Activated T-cell treated with anti-CD3 and anti-CD28 coated beads, Interleukin-2, amount 50 U/mL, for 4 hours (primary cell): ENCODE results near the gene DKKL1. TPM values are rescaled to one million over a fixed set of nuclear protein-coding genes. Genes with fewer than 3 reads are reported as not detected.
A peak's percentile ranks its signal among the peaks of the same experiment; 100 is the strongest.
"Not testable (repeated sequence)": the region's sequence is repeated elsewhere in the genome, so short reads cannot be mapped to it uniquely, and the experiment has no call there.

ENCODE experiments used
- ATAC-seq, 2 donors: fragments of 200-7000 bp; cut with Tn5 transposase; one replicate each; pipeline ENCODE4 v1.10.0; 2021
- DNase-seq: peaks from one replicate; pipeline ENCODE4 v3.0.0-alpha.2; 2020
- H3K27me3 Mint-ChIP-seq: one replicate; pipeline ENCODE4 v1.8.0; 2021; ENCODE audit warnings: low read depth, mixed read lengths
- H3K36me3 Mint-ChIP-seq: one replicate; pipeline ENCODE4 v1.8.0; 2022; ENCODE audit warnings: mixed read lengths; ENCODE audit not compliant: insufficient read depth
- H3K4me1 Mint-ChIP-seq: one replicate; pipeline ENCODE4 v1.8.0; 2021; ENCODE audit warnings: low read depth, mixed read lengths
- H3K4me3 Mint-ChIP-seq: one replicate; pipeline ENCODE4 v1.8.0; 2021; ENCODE audit warnings: mild to moderate bottlenecking, moderate library complexity, mixed read lengths
- H3K9me3 Mint-ChIP-seq: one replicate; pipeline ENCODE4 v1.8.0; 2021; ENCODE audit warnings: mixed read lengths
- total RNA-seq, 3 donors: library from RNA; stranded (reverse); gene quantifications; one replicate each; pipeline ENCODE4 v1.2.1, GENCODE V29; 2021

The DKKL1 gene
- not detected for total RNA-seq

- H3K9me3 Mint-ChIP-seq: no peaks in the 10 kb centered on the region
- DNase-seq (peak; percentile 51), ATAC-seq (peak; percentile 76 to 81)
- H3K4me1 Mint-ChIP-seq: peaks cover 14% of the 10 kb centered on the region
- H3K27me3 Mint-ChIP-seq: peaks cover 19% of the 10 kb centered on the region
- no peaks in the 10 kb centered on the region for H3K36me3 Mint-ChIP-seq
- no peak within 1 kb of the TSS for H3K4me3 Mint-ChIP-seq
These were observed at the start of gene DKKL1 for GRCh38 chr19:49363268-49364082. TSS of gene DKKL1 (plus strand) at chr19:49363877. CDS start at chr19:49363999, 122 bp downstream.

GRCh38 chr19:49315111-49315510 is 48.6 kb upstream of the DKKL1 start:
- ATAC-seq (no peak), DNase-seq (no peak)
- Mint-ChIP-seq H3K4me3 (no peak overlapping the region), H3K27me3 (no peaks in the 10 kb centered on the region), H3K4me1 (peaks cover 7% of the 10 kb centered on the region), H3K9me3 (peaks cover 10% of the 10 kb centered on the region), H3K36me3 (peaks cover 44% of the 10 kb centered on the region)

DNA sequence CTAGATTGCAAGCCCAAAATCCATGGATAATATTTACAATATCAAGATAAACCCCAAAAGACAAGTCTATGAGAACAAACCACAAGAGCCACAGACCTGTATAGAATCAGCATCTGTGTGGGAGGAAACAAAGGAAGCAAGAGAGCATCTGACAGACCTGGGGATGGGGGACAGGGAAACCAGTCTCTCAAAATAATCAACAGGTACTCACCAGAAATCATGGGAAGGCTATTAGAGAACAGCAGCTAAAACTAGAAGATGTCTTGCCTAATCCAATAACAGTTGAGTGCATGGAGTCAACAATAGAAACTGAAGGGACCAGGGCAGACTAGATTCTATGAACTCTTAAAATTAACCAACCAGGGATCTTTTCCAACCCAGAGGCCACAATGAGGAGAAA is 47.4 kb upstream of the DKKL1 start:
- no peak overlapping the region for H3K4me3 Mint-ChIP-seq
- no peak for ATAC-seq

GRCh38 chr19:49318296-49318695 is 45.4 kb upstream of the DKKL1 start:
- no peak for DNase-seq
- no peak for ATAC-seq
- Mint-ChIP-seq H3K27me3 (no peaks in the 10 kb centered on the region), H3K36me3 (peaks cover 27% of the 10 kb centered on the region), H3K4me3 (no peak overlapping the region), H3K4me1 (peaks cover 7% of the 10 kb centered on the region), H3K9me3 (peaks cover 10% of the 10 kb centered on the region)

More for the DNA sequence above, 47.4 kb upstream of the DKKL1 start:
- Mint-ChIP-seq H3K27me3 (no peaks in the 10 kb centered on the region), H3K36me3 (peaks cover 33% of the 10 kb centered on the region), H3K4me1 (peaks cover 7% of the 10 kb centered on the region), H3K9me3 (peaks cover 10% of the 10 kb centered on the region)
- DNase-seq: no peak

DNA sequence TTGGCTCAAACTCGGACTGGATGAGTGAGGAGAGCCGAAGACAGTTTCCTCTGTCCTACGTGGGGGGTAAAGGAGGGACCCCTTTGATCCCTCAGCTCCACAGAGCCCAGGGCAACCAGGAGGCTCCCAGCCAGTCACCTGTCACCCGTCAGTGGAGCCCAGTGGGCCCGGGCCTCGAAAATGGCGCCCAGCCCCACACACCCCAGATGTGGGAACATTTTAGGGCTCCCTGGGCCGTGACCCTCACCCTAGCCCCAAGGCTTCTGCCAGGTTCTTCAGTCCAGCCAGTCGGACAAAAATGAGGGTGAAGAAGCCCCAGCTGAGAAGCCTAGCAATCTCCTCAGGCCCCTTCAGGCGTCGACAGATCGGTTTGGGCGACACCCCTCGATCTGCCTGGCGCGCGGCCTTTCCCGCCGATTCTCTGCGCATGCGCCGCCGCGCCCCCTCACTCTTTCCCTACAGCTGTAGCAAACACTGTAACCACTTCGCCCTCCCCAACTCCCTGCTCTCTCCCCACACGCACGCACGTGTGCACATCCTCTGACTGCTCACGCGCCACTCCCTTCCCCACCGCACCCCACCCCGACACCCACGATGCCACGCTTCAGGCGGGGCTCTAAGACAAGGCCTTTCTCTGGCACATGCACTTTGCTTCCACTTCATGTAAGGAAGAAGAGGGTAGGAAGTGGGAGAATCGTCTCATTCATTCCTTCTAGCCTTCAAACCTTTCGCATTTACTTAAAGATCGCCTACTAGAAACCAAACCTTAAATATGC is 38.7 kb upstream of the DKKL1 start, which contains the start of gene SLC6A16:
Gene SLC6A16, minus strand, starts transcription at position 391 of the 776 bp plus-strand sequence. CDS start 13,844 bp downstream, outside the sequence.
- Mint-ChIP-seq H3K9me3 (no peaks in the 10 kb centered on the region), H3K36me3 (peaks cover 11% of the 10 kb centered on the region), H3K4me1 (peaks cover 26% of the 10 kb centered on the region), H3K4me3 (no peak within 1 kb of the TSS), H3K27me3 (no peaks in the 10 kb centered on the region)
- ATAC-seq: no peak
- no peak for DNase-seq

DNA sequence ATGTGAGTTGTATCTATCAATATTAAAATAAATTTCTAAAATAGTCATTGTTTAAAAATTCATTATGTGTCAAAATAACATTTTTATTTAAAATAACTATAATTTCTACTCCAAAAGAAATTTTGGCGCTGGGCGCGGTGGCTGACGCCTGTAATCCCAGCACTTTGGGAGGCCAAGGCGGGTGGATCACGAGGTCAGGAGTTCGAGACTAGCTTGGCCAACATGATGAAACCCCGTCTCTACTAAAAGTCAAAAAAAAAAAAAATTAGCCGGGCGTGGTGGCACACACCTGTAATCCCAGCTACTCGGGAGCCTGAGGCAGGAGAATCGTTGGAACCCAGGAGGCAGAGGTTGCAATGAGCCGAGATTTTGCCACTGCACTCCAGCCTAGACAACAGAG is 37.9 kb upstream of the DKKL1 start:
- Mint-ChIP-seq H3K4me1 (peaks cover 31% of the 10 kb centered on the region), H3K36me3 (peaks cover 15% of the 10 kb centered on the region)
- ATAC-seq: not testable (repeated sequence)

GRCh38 chr19:49326165-49326704 is 37.4 kb upstream of the DKKL1 start:
- no peak overlapping the region for H3K4me3 Mint-ChIP-seq
- peaks cover 15% of the 10 kb centered on the region for H3K36me3 Mint-ChIP-seq
- ATAC-seq (no peak), DNase-seq (no peak)
- no peaks in the 10 kb centered on the region for H3K9me3 Mint-ChIP-seq
- no peaks in the 10 kb centered on the region for H3K27me3 Mint-ChIP-seq
- H3K4me1 Mint-ChIP-seq: peaks cover 32% of the 10 kb centered on the region

More for the DNA sequence above, 37.9 kb upstream of the DKKL1 start:
- not testable (repeated sequence) for H3K4me3 Mint-ChIP-seq, DNase-seq, H3K9me3 Mint-ChIP-seq, H3K27me3 Mint-ChIP-seq

- H3K36me3 Mint-ChIP-seq: peaks cover 15% of the 10 kb centered on the region
- ATAC-seq (peak; percentile 16 to 27), DNase-seq (peak; percentile 40)
- no peaks in the 10 kb centered on the region for H3K27me3 Mint-ChIP-seq
- H3K4me1 Mint-ChIP-seq: peaks cover 50% of the 10 kb centered on the region
- H3K9me3 Mint-ChIP-seq: no peaks in the 10 kb centered on the region
- H3K4me3 Mint-ChIP-seq: no peak overlapping the region
These were observed 35.7 kb upstream of the DKKL1 start for GRCh38 chr19:49327878-49328544.

- no peak overlapping the region for H3K4me3 Mint-ChIP-seq
- peaks cover 14% of the 10 kb centered on the region for H3K36me3 Mint-ChIP-seq
- no peak for DNase-seq
- no peaks in the 10 kb centered on the region for H3K27me3 Mint-ChIP-seq
- no peak for ATAC-seq
- H3K4me1 Mint-ChIP-seq: peaks cover 58% of the 10 kb centered on the region
- H3K9me3 Mint-ChIP-seq: no peaks in the 10 kb centered on the region
These were observed 34.9 kb upstream of the DKKL1 start for GRCh38 chr19:49328741-49329140.

- not testable (repeated sequence) for DNase-seq, H3K4me3 Mint-ChIP-seq, H3K27me3 Mint-ChIP-seq, ATAC-seq, H3K9me3 Mint-ChIP-seq
- Mint-ChIP-seq H3K4me1 (peaks cover 74% of the 10 kb centered on the region), H3K36me3 (peaks cover 11% of the 10 kb centered on the region)
These were observed 32.5 kb upstream of the DKKL1 start for GRCh38 chr19:49331187-49331586.

- peaks cover 11% of the 10 kb centered on the region for H3K36me3 Mint-ChIP-seq
- peak; percentile 78 to 81 for ATAC-seq
- H3K4me3 Mint-ChIP-seq: no peak overlapping the region
- H3K27me3 Mint-ChIP-seq: no peaks in the 10 kb centered on the region
- no peaks in the 10 kb centered on the region for H3K9me3 Mint-ChIP-seq
- H3K4me1 Mint-ChIP-seq: peaks cover 77% of the 10 kb centered on the region
- DNase-seq: peak; percentile 46
These were observed 32.0 kb upstream of the DKKL1 start for GRCh38 chr19:49331616-49332055.

- H3K4me1 Mint-ChIP-seq: peaks cover 79% of the 10 kb centered on the region
- peak overlapping the region; percentile 80 for H3K4me3 Mint-ChIP-seq
- H3K27me3 Mint-ChIP-seq, DNase-seq, H3K9me3 Mint-ChIP-seq, ATAC-seq: not testable (repeated sequence)
- H3K36me3 Mint-ChIP-seq: peaks cover 14% of the 10 kb centered on the region
These were observed 30.8 kb upstream of the DKKL1 start for GRCh38 chr19:49332691-49333417.

DNA sequence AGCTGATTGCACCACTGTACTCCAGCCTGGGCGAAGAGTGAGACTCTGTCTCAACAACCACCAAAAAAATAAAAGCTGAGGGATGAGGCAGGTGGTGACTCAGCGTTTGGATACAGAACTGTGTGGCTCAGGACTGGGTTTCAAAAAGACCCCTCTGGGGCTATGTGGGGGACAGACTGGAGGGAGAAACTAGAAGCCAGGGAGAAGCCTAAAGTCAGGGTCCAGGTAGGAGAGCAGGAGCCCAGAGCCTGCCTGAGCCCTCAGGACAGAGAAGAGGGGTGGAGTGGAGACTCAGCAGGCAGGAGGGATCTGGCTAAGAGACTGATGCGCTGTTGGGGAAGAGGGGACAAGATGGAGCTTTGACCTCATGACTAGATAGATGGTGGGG is 30.3 kb upstream of the DKKL1 start:
- no peak for ATAC-seq
- H3K4me3 Mint-ChIP-seq: peak overlapping the region; percentile 80
- peaks cover 11% of the 10 kb centered on the region for H3K36me3 Mint-ChIP-seq
- no peak for DNase-seq
- H3K4me1 Mint-ChIP-seq: peaks cover 76% of the 10 kb centered on the region
- H3K27me3 Mint-ChIP-seq: no peaks in the 10 kb centered on the region
- no peaks in the 10 kb centered on the region for H3K9me3 Mint-ChIP-seq
